Esophagus squamous epithelium (tissue), 4 donors: ENCODE measurements around the gene ANKRD36.

Source experiments
- POLR2A ChIP-seq, 4 donors: fragments of 450-650 bp; IDR thresholded peaks; one replicate each; pipeline ENCODE4 v1.6.1; 2017; ENCODE audit warnings: antibody characterized with exemption in 4 of 4, mild to moderate bottlenecking in 4 of 4, moderate library complexity in 3 of 4
- TF ChIP-seq, protein P1 (sequence below), 6 experiments: fragments of 450-650 bp in 4 of 6; fragments of 200-600 bp in 2 of 6; sonication (generic) in 2 of 6; IDR thresholded peaks; one replicate each; pipeline ENCODE4 v1.5.1; 2016 to 2019; ENCODE audit warnings: antibody characterized with exemption in 6 of 6, mild to moderate bottlenecking in 4 of 6, moderate library complexity in 4 of 6

DNA sequence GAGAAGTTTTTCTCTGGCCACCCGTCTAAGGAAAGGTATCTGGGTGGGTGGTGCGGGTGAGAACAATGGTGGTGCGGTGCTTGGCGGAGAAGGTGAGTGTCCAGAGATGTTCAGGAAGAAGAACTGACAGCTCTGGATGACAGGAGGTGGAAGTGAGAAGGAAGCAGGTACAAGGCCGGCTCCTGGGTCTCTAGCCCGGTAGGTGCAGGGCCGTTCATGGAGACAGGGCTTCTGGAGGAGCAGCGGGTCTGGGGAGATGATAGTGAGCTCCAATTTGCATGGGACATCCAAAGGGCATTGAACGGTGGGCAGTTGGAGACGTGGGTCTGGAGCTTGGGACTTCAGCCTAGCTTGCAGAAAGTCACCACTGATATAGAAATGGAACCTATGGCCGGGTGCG, 17.3 kb upstream of the ANKRD36 start:
- TF ChIP-seq, protein P1, sequence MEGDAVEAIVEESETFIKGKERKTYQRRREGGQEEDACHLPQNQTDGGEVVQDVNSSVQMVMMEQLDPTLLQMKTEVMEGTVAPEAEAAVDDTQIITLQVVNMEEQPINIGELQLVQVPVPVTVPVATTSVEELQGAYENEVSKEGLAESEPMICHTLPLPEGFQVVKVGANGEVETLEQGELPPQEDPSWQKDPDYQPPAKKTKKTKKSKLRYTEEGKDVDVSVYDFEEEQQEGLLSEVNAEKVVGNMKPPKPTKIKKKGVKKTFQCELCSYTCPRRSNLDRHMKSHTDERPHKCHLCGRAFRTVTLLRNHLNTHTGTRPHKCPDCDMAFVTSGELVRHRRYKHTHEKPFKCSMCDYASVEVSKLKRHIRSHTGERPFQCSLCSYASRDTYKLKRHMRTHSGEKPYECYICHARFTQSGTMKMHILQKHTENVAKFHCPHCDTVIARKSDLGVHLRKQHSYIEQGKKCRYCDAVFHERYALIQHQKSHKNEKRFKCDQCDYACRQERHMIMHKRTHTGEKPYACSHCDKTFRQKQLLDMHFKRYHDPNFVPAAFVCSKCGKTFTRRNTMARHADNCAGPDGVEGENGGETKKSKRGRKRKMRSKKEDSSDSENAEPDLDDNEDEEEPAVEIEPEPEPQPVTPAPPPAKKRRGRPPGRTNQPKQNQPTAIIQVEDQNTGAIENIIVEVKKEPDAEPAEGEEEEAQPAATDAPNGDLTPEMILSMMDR (IDR thresholded peaks at IDR 0.05) = no peak
- no peak for TF ChIP-seq POLR2A (IDR thresholded peaks at IDR 0.05)
